GM12878 (cell line): ENCODE results near the gene KCTD16. TPM values are rescaled to one million over a fixed set of nuclear protein-coding genes. Genes with fewer than 3 reads are reported as not detected.

Experiments used
- ATAC-seq: fragments of 200-7000 bp; cut with Tn5 transposase; 3 replicates; pipeline ENCODE4 v1.9.1; 2020; ENCODE audit warnings: mild to moderate bottlenecking, moderate library complexity
- BruUV-seq: library from RNA; stranded (reverse); fragments of 400-500 nt; replicated peaks from 2 replicates; lab custom pipeline; 2021; lab: Mats Ljungman, UMichigan
- CTCF ChIA-PET: fragments of 300-600 bp; sonication (Branson Sonifier 250); formaldehyde crosslinking; extraction: SDS; loops from one replicate; lab custom pipeline; 2021; ENCODE audit warnings: inconsistent platforms; lab: Yijun Ruan, JAX
- POLR2A ChIA-PET: fragments of 350-600 bp; formaldehyde crosslinking; extraction: SDS; loops from one replicate; lab custom pipeline; 2021; ENCODE audit warnings: inconsistent platforms; lab: Charles Lee
- RAD21 ChIA-PET: fragments of 300-600 bp; sonication (Branson Sonifier 250); formaldehyde crosslinking; loops from one replicate; lab custom pipeline; 2023; ENCODE audit warnings: antibody characterized with exemption; ENCODE audit not compliant: unreplicated experiment; lab: Charles Lee
- SMC1A ChIA-PET: fragments of 300-600 bp; sonication (Branson Sonifier 250); formaldehyde crosslinking; loops from one replicate; lab custom pipeline; 2023; ENCODE audit not compliant: unreplicated experiment, uncharacterized antibody; lab: Charles Lee
- DNase-seq: peaks from one replicate; pipeline ENCODE4 v3.0.0-alpha.2; 2011; ENCODE audit warnings: low read depth, low spot score
- FAIRE-seq: peaks from 3 replicates; lab custom pipeline; 2011; peaks lifted over from hg19 to GRCh38; lab: Jason Lieb, UNC
- H2AFZ ChIP-seq: 2 replicates; pipeline ENCODE4 v1.6.0; 2011; ENCODE audit warnings: low read depth, low read length, control low read depth; ENCODE audit not compliant: control insufficient read depth
- H3K27ac ChIP-seq: 2 replicates; pipeline ENCODE4 v1.5.1; 2011; ENCODE audit warnings: control low read depth; ENCODE audit not compliant: control insufficient read depth, insufficient read depth
- H3K27me3 ChIP-seq, 2 experiments: replicated peaks in 1 of 2; 2 replicates each; pipeline versions ENCODE4 v1.6.0 to v1.6.1; 2011; ENCODE audit warnings: low read length in 1 of 2; ENCODE audit not compliant: control insufficient read depth in 2 of 2, insufficient read depth in 2 of 2
- H3K36me3 ChIP-seq, 2 experiments: 2 replicates each; pipeline ENCODE4 v1.5.1; 2011; ENCODE audit warnings: low read length in 1 of 2; ENCODE audit not compliant: control insufficient read depth in 2 of 2, insufficient read depth in 2 of 2
- H3K4me1 ChIP-seq: 2 replicates; pipeline ENCODE4 v1.6.1; 2011; ENCODE audit warnings: mild to moderate bottlenecking, low read length, moderate library complexity, mixed read lengths; ENCODE audit not compliant: control insufficient read depth, insufficient read depth
- H3K4me2 ChIP-seq: 2 replicates; pipeline ENCODE4 v1.6.0; 2011; ENCODE audit warnings: control low read depth; ENCODE audit not compliant: control insufficient read depth, insufficient read depth
- H3K4me3 ChIP-seq: fragments of 200-600 bp; sonication (generic); 2 replicates; pipeline ENCODE4 v1.5.1; 2016
- H3K79me2 ChIP-seq: 2 replicates; pipeline ENCODE4 v1.6.0; 2011; ENCODE audit warnings: low read length; ENCODE audit not compliant: control insufficient read depth, insufficient read depth
- H3K9ac ChIP-seq: 2 replicates; pipeline ENCODE4 v1.8.0; 2011; ENCODE audit warnings: low read length, control low read depth, mixed read lengths; ENCODE audit not compliant: control insufficient read depth, insufficient read depth
- H3K9me3 ChIP-seq: replicated peaks from 3 replicates; pipeline ENCODE4 v1.5.1; 2011; ENCODE audit warnings: mild to moderate bottlenecking, low read length; ENCODE audit not compliant: control insufficient read depth, insufficient read depth
- H4K20me1 ChIP-seq: 2 replicates; pipeline ENCODE4 v1.6.0; 2011; ENCODE audit not compliant: control insufficient read depth, insufficient read depth
- BACH1 ChIP-seq: fragments of 450-650 bp; IDR thresholded peaks from 2 replicates; pipeline ENCODE4 v1.6.1; 2017; ENCODE audit warnings: mild to moderate bottlenecking, borderline replicate concordance
- CHD4 ChIP-seq: fragments of 200-600 bp; sonication (generic); IDR thresholded peaks from 2 replicates; pipeline ENCODE4 v1.6.1; 2016; ENCODE audit warnings: mild to moderate bottlenecking
- HCFC1 ChIP-seq: fragments of 150-350 bp; IDR thresholded peaks from 2 replicates; pipeline ENCODE4 v1.6.1; 2014; ENCODE audit warnings: low read length
- HDAC2 ChIP-seq: fragments of 200-600 bp; sonication (generic); IDR thresholded peaks from 2 replicates; pipeline ENCODE4 v1.6.1; 2017
- HSF1 ChIP-seq: fragments of 150-350 bp; IDR thresholded peaks from 2 replicates; pipeline ENCODE4 v1.6.1; 2014; ENCODE audit warnings: mild to moderate bottlenecking, low read depth, low read length
- JUNB ChIP-seq: IDR thresholded peaks from 2 replicates; pipeline ENCODE4 v1.6.1; 2016; ENCODE audit warnings: antibody characterized with exemption, mild to moderate bottlenecking
- KDM1A ChIP-seq: fragments of 200-600 bp; sonication (generic); IDR thresholded peaks from 2 replicates; pipeline ENCODE4 v1.6.1; 2016; ENCODE audit warnings: borderline replicate concordance
- LARP7 ChIP-seq: fragments of 450-650 bp; IDR thresholded peaks from 2 replicates; pipeline ENCODE4 v1.6.1; 2017; ENCODE audit warnings: mild to moderate bottlenecking
- NFYB ChIP-seq: IDR thresholded peaks from 2 replicates; pipeline ENCODE4 v1.6.1; 2011; ENCODE audit warnings: low read depth, mild to moderate bottlenecking, low read length, improper control_type of control experiment, moderate library complexity; ENCODE audit not compliant: insufficient read depth
- NR2F1 ChIP-seq: fragments of 450-650 bp; conservative IDR thresholded peaks from 2 replicates; pipeline ENCODE4 v1.6.1; 2017; ENCODE audit warnings: mild to moderate bottlenecking
- PKNOX1 ChIP-seq: fragments of 450-650 bp; IDR thresholded peaks from 2 replicates; pipeline ENCODE4 v1.6.1; 2016; ENCODE audit warnings: mild to moderate bottlenecking
- RB1 ChIP-seq: fragments of 450-650 bp; formaldehyde crosslinking; IDR thresholded peaks from 2 replicates; pipeline ENCODE4 v1.6.1; 2017; ENCODE audit warnings: mild to moderate bottlenecking, borderline replicate concordance
- SMAD1 ChIP-seq: fragments of 450-650 bp; IDR thresholded peaks from 2 replicates; pipeline ENCODE4 v1.6.1; 2018; ENCODE audit warnings: mild to moderate bottlenecking, low read depth; ENCODE audit not compliant: partially characterized antibody
- SRF ChIP-seq, 2 experiments: IDR thresholded peaks; 2 replicates each; pipeline ENCODE4 v1.6.1; 2011; ENCODE audit warnings: low read depth in 2 of 2, low read length in 2 of 2, mild to moderate bottlenecking in 1 of 2, moderate library complexity in 1 of 2
- STAT1 ChIP-seq: fragments of 450-650 bp; conservative IDR thresholded peaks from 2 replicates; pipeline ENCODE4 v1.6.1; 2014; ENCODE audit warnings: antibody characterized with exemption, mild to moderate bottlenecking
- ZBTB4 ChIP-seq: fragments of 450-650 bp; formaldehyde crosslinking; IDR thresholded peaks from 2 replicates; pipeline ENCODE4 v1.4.0; 2022; ENCODE audit warnings: mild to moderate bottlenecking, moderate library complexity
- WGBS: methylation state at CpG from one replicate; pipeline ENCODE4 v1.1.6; 2016; ENCODE audit warnings: low lambda C conversion rate; ENCODE audit not compliant: insufficient replicate concordance, insufficient coverage; ENCODE audit errors: missing lambda C conversion rate; 5-methylcytosine and 5-hydroxymethylcytosine counted together
- in situ Hi-C: fragments of 300-500 bp; cut with MboI; formaldehyde crosslinking; loops from 9 replicates; pipeline ENCODE4 v1.14.3; 2018; ENCODE audit warnings: mixed read lengths
- intact Hi-C: fragments of 100-400 bp; cut with micrococcal nuclease; formaldehyde crosslinking; loops from one replicate; pipeline ENCODE4 v1.14.2; 2022; ENCODE audit not compliant: unreplicated experiment
- polyA plus RNA-seq, 11 experiments: library from polyadenylated mRNA; depleted of rRNA in 4 of 11; unstranded in 6 of 11; stranded (reverse) in 5 of 11; fragments of >200 nt; fragmentation: Nextera tagmentation in 4 of 11; fragmentation: Illumina TruSeq in 1 of 11; extraction: Ambion mirVana in 4 of 11; extraction: Trizol in 1 of 11; gene quantifications; 1 replicate in 1 of 11; 2 replicates in 10 of 11; pipeline versions ENCODE4 v1.2.1 to v1.2.3, GENCODE V29; 2011 to 2016; ENCODE audit warnings: inconsistent platforms in 2 of 11, missing spikeins in 2 of 11, low read depth in 1 of 11
- total RNA-seq, 4 experiments: library from RNA; depleted of rRNA in 3 of 4; stranded (reverse); fragments of >200 nt in 3 of 4; fragmentation: Illumina TruSeq in 1 of 4; extraction: Trizol in 1 of 4; gene quantifications; 2 replicates each; pipeline versions ENCODE4 v1.2.1 to v1.2.3, GENCODE V29; 2013 to 2021

KCTD16 gene
- total and polyA plus RNA-seq, 10 of the 15 experiments (the other 5 are each of a cell fraction or from before 2014, with no cell fraction given): 0.03 to 0.10 (median 0.06) TPM; not detected in 3

- no peak for TF ChIP-seq HSF1
- TF ChIP-seq SRF (IDR thresholded peaks at IDR 0.05; ENCODE audit: low read depth in 2 of 2, low read length in 2 of 2): no peak
- no peak for TF ChIP-seq HDAC2
- TF ChIP-seq SMAD1: no peak
Observed at GRCh38 chr5:144325532-144325931, 154.9 kb downstream of the KCTD16 start (continued).

GRCh38 chr5:144328494-144328893 is 157.8 kb downstream of the KCTD16 start:
- 31% methylated on average over 2 of the region's 2 CpGs for WGBS
- RAD21 ChIA-PET: no interaction called here
- H3K4me3 ChIP-seq: no peak overlapping the region
- no peaks in the 10 kb centered on the region for H3K36me3 ChIP-seq
- BruUV-seq: no TSS peak
- SMC1A ChIA-PET: no interaction called here
- H3K9ac ChIP-seq: no peak overlapping the region
- FAIRE-seq (no peak), ATAC-seq (no peak), DNase-seq (no peak)
- no peaks in the 10 kb centered on the region; the same call in 2 of the 3 replicates for H3K9me3 ChIP-seq
- intact Hi-C loops: no loop called here
- POLR2A ChIA-PET: no interaction called here
- CTCF ChIA-PET: no interaction called here
- H3K4me2 ChIP-seq: no peak overlapping the region
- no peaks in the 10 kb centered on the region for H3K79me2 ChIP-seq
- H4K20me1 ChIP-seq: no peaks in the 10 kb centered on the region
- in situ Hi-C loops: no loop called here
- no peaks in the 10 kb centered on the region for H3K4me1 ChIP-seq
- H3K27ac ChIP-seq: no peak overlapping the region
- H2AFZ ChIP-seq: no peak overlapping the region
- TF ChIP-seq KDM1A (no peak), NFYB (no peak), STAT1 (no peak), PKNOX1 (no peak), CHD4 (no peak), BACH1 (no peak), RB1 (no peak), LARP7 (no peak), JUNB (no peak), NR2F1 (no peak), ZBTB4 (no peak), HCFC1 (no peak)
- TF ChIP-seq, all 136 proteins: peak for 0
- H3K27me3 ChIP-seq: no peaks in the 10 kb centered on the region
